GM13977 (cell line): ENCODE data around the gene CREB5.

Experiments used
- DNase-seq: peaks from one replicate; pipeline ENCODE4 v3.0.0; 2012; ENCODE audit warnings: low spot score
- in situ Hi-C: fragments of 300-500 bp; cut with MboI; formaldehyde crosslinking; loops from one replicate; pipeline ENCODE4 v1.12.0; 2022; ENCODE audit warnings: low sequenced_read_pairs, low pct_unique_long_range_greater_than_20kb, mixed read lengths, inconsistent platforms; ENCODE audit not compliant: unreplicated experiment
- TF ChIP-seq, protein P1 (sequence below): IDR thresholded peaks from 2 replicates; pipeline ENCODE4 v1.5.1; 2012; ENCODE audit warnings: mild to moderate bottlenecking, control low read depth; ENCODE audit not compliant: insufficient read depth; ENCODE audit errors: extremely low read depth, missing control alignments

Gene CREB5

DNA sequence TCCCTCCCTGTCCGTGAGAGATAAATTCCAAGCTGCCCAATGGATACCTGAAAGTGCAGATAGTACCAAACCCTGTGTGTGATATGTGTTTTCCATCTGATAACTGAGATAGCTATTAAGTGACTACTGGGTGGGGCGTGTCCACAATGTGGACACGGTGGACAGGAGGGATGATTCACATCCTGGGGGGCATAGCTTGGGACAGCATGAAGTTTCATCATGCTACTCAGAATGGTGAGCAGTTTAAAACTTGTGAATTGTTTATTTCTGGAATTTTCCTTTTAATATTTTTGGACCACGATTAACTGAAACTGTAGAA lies 158.6 kb downstream of the CREB5 start:
- TF ChIP-seq, protein P1, sequence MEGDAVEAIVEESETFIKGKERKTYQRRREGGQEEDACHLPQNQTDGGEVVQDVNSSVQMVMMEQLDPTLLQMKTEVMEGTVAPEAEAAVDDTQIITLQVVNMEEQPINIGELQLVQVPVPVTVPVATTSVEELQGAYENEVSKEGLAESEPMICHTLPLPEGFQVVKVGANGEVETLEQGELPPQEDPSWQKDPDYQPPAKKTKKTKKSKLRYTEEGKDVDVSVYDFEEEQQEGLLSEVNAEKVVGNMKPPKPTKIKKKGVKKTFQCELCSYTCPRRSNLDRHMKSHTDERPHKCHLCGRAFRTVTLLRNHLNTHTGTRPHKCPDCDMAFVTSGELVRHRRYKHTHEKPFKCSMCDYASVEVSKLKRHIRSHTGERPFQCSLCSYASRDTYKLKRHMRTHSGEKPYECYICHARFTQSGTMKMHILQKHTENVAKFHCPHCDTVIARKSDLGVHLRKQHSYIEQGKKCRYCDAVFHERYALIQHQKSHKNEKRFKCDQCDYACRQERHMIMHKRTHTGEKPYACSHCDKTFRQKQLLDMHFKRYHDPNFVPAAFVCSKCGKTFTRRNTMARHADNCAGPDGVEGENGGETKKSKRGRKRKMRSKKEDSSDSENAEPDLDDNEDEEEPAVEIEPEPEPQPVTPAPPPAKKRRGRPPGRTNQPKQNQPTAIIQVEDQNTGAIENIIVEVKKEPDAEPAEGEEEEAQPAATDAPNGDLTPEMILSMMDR, result no peak
- DNase-seq, result no peak
- in situ Hi-C loops, result no loop called here

DNA sequence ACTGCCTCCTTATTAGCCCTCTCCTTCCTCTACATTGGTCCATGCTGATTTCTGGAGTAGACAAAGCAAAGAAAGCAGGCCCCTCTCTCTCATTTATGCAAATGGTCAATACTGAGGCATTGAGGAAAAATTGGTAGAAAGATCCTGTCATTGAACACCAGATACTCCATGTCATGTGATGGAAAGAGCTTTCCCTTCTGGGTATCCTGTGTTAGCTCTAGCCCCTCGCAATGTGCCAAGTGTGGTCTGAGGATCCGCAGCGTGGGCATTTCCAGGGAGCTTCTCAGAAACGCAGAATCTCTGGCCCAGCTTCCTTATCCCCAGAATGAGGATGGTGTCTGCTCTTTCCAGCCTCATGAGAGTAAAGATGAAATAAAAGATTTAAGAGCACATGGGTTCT lies 159.1 kb downstream of the CREB5 start:
- no peak for DNase-seq
- TF ChIP-seq, protein P1, result no peak
- in situ Hi-C loops, result no loop called here

DNA sequence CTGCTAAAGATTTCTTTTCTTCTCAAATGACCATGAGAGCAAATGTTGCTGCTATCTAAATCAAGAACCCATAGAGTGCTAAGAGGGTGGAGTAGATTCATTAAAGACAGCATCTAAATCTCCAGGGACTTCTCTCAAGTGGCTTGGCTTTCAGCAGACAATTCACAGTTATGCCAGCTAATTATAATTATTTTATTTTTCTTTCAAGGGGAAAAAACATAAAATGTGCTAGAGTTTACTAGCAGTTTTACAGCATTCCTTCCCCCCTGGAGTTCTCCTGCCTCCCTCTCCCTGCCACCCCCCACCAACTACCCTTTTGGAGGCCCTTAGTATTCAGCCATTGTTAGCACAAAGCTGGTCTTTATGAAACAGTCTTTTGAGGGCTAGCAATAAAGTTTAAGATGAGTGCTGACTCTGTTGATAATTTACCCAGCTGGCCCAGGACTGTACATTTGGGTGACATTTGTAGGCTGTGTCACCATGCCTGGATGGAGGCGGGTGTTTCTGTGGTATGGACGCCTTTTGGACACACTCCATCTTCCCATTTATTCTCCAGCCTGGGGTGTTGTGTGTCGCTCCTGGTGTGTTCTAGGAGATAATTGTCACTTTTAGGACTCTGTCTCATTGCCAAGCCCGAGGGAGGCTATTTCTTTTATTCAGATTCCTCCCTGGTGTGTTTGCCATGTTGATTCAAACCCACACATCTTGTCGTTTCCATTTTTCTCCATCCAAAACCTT lies 160.2 kb downstream of the CREB5 start:
- in situ Hi-C loops, result no loop called here

DNA sequence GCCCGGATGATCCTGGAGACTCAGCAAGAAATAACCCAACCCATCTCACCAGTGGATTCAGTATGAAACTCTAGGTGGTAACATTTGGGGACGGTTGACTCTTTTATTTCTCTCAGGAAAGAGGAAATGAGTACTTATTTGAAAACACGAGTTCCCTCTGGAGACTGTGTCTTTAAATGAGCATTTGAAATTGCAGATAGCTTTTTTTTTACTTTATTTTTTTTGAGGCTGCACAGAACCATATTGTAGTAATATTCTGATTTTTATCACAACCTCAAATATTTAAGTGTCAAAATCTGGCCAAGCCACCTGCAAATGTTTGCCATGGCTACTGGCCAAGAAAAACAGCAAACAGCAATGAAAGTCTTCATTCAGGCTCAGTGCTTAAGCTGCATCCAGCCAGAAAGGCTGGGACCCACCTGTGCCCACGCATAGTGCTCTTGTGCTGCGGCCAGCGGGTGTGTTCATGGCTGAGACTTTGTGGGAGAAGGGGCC lies 160.8 kb downstream of the CREB5 start:
- no peak for DNase-seq
- TF ChIP-seq, protein P1, result no peak
- in situ Hi-C loops, result no loop called here

More for the DNA sequence above, 160.2 kb downstream of the CREB5 start:
- DNase-seq, result no peak
- TF ChIP-seq, protein P1, result no peak

DNA sequence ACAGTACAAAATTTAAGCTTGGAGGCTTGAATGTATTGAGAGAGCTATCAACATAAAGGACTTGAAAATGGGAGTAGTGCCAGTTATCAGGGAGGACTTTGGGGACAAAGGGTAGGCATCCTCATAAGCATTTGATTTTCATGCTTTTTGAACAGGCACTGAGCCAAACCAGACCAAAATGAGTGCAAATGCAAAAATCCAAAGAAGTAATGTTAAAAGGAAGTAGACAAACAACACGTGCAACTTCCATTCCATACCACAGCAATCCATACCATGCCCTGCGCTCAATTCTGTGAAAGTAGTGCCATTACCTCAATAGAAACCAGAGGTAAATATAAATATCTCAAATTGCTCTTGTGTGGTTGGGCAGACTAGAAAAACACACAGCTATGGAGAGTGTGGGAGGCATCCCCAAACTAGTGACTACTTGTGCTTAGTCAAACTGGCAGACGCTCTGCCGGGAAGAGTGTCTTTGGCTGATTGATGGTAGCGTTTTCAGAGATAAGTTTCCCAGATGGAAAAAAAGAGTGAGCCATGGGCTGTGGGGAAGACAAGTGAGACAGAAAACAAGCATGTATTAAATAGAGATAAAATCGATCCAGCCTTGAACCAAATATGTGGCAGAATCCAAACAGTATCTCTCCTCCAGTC lies 161.5 kb downstream of the CREB5 start:
- in situ Hi-C loops, result no loop called here
- TF ChIP-seq, protein P1, result no peak
- DNase-seq, result no peak

DNA sequence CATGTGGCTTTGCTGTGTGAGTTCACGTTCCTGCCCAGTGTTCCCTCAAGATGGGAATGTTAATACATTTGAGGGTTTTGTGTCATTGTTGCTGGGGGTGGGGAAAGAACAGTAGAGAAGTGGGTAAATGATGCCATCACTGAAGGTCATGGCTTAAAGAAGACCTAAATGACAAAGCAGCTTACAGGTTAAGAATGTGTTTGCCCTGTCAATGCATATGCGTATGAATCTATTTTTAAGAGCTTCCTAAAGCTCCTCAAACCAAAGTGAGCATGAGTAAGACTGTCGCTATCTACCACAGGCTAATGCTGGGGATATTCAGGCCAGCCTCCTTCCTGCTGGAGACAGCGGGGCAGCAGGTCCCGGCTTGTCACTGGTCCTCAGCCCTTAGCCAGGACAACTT lies 162.9 kb downstream of the CREB5 start:
- TF ChIP-seq, protein P1, result no peak
- no peak for DNase-seq
- in situ Hi-C loops, result no loop called here
